CD4-positive, alpha-beta T cell treated with Interleukin-15 for 4 hours (primary cell): ENCODE measurements around the gene RAB40C.

ENCODE experiments used
- DNase-seq: peaks from one replicate; pipeline ENCODE4 v3.0.0-alpha.2; 2020; ENCODE audit warnings: low spot score

RAB40C gene

DNA sequence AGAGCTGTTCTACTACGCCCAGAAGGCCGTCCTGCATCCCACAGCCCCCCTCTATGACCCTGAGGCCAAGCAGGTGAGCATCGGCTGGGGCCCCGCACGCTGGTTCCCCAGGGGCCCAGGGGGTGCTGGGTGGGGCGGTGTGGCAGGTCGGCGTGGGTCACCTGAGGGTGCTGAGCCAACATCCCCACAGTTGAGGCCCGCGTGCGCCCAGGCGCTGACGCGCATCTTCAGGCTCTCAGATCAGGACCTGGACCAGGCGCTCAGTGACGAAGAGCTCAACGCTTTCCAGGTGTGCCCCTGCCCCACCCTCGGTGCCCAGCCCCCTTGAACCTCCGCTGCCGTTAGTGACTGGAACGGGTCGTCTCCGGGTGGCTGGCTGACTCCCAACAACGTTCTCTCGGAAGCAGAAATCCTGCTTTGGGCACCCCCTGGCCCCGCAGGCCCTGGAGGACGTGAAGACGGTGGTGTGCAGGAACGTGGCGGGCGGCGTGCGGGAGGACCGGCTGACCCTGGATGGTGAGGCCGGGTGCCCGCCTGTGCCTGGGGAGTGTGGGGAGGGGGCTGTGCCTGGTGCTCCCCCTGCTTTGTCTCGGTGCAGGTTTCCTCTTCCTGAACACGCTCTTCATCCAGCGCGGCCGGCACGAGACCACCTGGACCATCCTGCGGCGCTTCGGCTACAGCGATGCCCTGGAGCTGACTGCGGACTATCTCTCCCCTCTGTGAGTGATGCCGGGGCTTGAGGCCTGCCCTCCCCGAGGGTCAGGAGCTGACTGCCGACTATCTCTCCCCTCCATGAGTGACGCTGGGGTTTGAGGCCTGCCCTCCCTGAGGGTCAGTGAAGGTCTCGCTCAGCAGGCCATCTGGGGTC is 80.9 kb downstream of the RAB40C start:
- DNase-seq: no peak

DNA sequence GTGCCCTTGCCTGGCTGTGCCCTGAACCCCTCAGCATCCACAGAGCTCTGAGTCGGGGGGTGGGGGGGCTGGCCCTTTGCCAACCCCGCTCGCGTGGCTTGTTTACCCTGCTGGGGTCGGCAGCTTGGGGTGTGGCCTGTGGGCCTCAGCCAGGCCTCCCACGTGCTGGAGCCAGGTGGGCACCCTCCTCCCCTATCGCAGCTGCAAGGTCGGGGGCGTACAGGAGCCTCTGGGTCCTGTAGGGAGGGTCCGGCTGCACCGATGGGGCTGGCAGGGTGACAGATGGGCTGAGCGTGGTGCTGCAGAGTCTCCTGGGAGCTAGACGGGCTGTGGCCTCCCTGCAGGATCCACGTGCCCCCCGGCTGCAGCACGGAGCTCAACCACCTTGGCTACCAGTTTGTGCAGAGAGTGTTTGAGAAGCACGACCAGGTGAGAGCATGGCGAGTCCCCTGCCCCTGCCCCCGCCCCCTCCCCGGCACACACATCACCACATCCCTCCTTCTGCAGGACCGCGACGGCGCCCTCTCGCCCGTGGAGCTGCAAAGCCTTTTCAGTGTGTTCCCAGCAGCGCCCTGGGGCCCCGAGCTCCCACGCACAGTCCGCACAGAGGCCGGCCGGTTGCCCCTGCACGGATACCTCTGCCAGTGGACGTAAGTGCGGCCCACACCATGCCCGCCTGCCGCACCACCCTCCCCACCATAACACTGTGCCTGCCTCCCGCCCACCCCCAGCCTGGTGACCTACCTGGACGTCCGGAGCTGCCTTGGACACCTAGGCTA is 81.7 kb downstream of the RAB40C start:
- DNase-seq: no peak

DNA sequence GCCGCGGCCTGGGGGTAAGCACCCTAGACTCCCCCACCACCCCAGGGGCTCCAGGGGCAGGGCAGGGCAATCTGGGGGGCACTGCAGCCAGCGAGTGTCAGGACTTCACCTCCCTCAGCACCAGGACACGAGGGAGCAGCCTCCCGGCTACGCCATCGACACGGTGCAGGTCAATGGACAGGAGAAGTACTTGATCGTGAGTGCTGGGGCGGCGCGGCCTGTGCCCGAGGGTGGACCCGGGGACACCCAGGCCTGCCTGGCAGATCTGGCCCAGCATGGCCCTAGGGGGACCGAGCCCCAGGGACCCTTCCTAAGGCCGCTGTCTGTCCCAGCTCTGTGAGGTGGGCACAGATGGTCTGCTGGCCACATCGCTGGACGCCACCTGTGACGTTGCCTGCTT is 82.5 kb downstream of the RAB40C start:
- no peak for DNase-seq

DNA sequence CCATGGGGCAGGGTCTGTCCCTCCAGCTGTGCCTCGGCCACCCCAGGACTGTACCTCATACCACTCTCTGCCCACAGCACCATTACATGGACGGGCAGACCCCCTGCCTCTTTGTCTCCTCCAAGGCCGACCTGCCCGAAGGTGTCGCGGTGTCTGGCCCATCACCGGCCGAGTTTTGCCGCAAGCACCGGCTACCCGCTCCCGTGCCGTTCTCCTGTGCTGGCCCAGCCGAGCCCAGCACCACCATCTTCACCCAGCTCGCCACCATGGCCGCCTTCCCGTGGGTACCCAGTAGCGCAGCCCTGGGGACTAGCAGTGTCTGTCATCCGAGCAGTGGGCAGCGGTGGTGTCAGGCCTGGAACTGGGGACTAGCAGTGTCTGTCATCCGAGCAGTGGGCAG is 83.0 kb downstream of the RAB40C start:
- no peak for DNase-seq

DNA sequence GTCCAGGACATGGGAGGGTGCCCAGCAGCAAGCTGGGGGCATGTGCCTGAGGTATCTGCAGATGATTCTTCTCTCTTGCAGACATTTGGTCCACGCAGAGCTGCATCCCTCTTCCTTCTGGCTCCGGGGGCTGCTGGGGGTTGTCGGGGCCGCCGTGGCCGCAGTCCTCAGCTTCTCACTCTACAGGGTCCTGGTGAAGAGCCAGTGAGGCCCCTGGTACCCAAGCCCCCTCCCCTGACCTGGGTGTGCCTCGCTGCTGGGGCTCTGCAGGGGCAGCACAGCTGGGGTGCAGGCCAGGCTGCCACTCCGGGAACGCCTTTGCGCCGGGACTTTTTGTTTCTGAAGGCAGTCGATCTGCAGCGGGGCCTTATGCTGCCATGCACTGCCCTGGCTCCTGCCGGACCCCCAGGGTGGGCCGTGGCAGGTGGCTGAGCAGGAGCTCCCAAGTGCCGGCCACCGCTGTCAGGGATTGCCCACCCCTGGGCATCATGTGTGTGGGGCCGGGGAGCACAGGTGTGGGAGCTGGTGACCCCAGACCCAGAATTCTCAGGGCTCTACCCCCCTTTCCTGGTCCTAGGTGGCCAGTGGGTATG is 83.6 kb downstream of the RAB40C start:
- DNase-seq: no peak

DNA sequence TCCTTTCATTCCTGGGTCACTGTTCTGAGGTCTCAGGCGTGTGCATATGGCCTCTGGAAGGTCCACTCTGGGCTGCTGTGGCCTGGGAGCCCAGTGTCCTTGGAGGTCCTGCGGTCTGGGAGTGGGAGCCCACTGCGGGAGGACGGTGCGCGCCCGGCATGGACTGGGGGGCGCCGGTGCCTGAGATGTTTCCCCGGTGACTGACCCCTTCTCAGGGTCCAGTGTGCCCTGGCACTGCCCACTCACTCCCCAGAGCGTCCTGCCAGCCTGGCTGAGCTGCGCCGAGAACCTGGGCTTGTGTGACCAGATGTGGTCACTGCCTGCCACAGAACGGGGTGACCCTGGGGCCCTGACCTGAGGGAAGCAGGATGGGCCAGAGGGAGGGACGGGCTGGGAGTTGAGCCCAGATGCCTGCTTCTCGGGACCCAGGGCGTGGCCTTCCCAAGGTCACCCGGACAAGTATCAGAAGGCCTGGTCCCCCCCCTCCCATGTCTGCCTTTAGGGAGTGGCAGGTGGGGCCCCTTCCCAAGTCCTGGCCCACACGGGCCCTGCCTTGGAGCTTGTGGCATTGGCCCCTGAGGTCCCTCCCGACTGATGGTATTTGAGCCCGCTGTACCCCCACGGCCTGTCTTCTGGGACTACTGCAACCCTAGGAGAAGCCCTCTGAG is 84.5 kb downstream of the RAB40C start:
- no peak for DNase-seq

DNA sequence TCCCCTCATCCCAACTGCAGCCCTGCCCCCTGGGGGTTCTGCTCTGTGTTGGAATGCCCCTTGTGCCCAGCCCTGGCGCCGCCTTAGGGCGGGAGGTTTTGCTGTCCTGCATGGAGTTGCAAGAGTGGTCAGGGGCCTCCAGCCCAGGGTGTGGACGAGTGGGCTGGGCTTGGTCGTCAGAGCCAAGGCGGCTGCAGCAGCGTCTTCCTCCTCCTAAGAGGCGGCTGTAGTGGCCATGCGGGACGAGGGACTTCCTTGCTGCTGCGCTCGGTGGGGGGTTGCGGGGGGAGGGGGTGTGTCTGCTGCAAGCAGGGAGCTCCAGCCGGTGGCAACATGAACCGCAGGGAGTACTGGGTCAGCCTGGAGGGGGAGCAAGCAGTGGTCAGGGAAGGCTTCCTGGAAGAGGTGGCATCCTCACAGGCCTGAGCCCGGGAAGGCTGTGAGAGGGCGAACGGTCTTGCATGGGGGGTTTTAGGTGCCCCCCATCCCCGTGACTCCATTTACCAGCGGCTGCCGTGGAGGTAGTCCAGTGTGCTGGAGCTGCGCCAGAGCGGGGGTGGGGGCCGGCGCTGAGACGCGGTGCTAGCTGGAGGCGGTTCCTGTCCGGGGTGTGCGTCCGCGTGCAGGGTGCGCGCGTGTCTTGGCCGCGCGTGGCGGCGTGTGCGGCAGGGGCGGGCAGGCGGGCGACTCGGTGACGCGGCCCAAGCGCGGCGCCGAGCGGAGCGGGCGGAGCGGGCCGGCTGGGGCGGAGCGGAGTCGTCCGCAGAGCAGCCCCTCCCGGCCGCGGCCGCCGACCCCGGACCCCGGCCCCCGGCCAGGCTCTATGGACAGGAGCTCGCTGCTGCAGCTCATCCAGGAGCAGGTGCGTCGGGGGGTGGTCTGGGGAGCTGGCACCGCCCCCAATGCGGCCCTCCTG is 85.4 kb downstream of the RAB40C start, which contains the start of gene RHBDL1:
Gene RHBDL1 (plus strand): TSS at position 704 of the 916 bp plus-strand sequence. CDS start 120 bp downstream, at position 824.
- no peak for DNase-seq

DNA sequence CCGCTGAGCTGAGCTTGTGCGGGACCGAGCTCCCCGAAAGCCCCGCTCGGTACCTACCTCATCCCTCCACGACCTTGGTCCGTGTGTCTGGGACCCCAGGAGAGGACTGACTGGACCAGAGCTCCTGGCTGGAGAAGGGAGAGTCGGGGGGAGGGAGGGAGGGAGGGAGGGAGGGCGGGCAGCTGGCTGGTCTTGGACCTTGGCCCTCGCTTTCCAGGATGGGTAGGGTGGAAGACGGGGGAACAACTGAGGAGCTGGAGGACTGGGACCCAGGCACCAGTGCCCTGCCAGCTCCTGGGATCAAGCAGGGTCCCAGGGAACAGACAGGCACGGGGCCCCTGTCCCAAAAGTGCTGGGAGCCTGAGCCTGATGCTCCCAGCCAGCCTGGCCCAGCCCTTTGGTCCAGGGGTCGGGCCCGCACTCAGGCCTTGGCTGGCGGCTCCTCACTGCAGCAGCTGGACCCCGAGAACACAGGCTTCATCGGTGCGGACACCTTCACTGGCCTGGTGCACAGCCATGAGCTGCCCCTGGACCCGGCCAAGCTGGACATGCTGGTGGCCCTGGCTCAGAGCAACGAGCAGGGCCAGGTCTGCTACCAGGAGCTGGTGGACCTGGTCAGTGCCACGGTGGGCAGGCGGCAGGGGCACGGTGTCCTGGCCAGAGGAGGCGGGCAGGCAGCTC is 86.2 kb downstream of the RAB40C start:
- DNase-seq: no peak

DNA sequence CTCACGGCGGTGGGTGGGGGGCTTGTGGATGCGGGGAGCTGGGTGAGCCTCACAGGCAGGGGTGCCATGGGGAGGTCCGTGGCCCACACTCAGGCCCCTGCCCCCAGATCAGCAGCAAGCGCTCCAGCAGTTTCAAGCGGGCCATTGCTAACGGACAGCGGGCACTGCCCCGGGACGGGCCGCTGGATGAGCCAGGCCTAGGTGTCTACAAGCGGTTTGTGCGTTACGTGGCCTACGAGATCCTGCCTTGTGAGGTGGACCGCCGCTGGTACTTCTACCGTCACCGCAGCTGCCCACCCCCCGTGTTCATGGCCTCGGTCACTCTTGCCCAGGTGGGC is 86.7 kb downstream of the RAB40C start:
- DNase-seq: no peak

DNA sequence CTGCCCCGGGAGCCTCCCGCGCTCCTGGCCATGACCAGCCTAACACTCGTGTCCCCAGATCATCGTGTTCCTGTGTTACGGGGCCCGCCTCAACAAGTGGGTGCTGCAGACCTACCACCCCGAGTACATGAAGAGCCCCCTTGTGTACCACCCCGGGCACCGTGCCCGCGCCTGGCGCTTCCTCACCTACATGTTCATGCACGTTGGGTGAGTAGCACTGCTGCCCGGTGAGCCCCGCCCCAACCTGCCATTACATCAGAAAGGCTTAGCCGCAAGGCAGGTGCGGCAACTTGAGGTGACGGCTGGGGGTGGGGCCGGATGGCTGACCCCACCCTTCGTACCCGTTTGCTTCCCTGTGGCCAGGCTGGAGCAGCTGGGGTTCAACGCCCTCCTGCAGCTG is 87.0 kb downstream of the RAB40C start:
- DNase-seq: peak; percentile 37

DNA sequence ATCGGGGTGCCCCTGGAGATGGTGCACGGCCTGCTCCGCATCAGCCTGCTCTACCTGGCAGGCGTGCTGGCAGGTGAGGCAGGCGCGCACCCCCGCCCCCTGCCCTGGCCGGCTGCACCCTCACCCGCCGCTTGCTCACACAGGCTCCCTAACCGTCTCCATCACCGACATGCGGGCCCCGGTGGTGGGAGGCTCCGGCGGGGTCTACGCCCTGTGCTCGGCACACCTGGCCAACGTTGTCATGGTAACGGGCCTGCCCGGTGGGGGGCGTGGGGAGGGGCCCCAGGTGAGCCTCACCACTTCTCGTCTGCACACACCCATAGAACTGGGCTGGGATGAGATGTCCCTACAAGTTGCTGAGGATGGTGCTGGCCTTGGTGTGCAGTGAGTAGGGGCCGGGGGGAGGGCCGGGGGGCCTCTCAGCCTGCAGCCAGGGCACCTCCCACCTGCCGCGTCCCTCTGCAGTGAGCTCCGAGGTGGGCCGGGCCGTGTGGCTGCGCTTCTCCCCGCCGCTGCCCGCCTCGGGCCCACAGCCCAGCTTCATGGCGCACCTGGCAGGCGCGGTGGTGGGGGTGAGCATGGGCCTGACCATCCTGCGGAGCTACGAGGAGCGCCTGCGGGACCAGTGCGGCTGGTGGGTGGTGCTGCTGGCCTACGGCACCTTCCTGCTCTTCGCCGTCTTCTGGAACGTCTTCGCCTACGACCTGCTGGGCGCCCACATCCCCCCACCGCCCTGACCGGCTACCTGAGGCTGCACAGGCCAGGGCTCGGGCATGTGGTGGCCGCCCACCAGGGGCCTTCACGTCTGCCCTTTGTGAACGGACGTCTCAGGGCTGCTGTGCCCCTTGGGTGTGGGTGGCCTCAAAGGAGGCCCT is 87.7 kb downstream of the RAB40C start:
- DNase-seq: no peak

DNA sequence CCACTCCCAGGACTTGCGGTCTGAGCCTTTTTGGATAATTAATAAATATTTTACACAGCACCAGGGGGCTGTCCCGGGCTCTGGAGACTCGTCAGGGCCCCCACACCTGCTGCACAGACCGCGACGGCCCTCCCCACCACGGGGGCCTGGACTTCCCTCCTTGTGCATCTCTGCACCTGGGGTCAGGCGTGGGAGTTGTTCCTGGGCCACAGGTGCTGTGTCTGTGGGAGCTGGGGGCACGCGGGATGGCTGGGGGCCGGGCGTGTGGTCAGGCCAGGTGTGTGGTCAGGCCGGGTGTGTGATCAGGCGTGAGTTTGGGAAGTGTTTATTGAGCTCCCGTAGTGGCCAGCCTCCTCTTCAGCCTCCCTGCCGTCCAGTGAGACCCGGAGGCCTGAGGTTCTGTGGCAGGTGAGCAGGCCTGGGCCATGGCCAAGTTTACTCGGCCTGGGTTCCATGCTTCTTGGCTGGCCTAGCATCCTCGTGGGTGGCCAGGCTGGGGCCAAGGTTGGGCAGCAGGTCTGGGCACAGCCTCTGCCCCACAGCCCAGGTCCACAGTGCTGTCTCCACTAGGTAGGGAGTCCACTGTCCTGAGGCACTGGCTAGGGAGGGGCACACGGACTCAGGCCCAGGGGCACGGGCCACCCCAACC is 88.5 kb downstream of the RAB40C start:
- DNase-seq: no peak
